NT2/D1 (cell line): ENCODE data around the gene CCDC50.

ENCODE experiments used
- SUZ12 ChIP-seq: IDR thresholded peaks from 2 replicates; pipeline ENCODE4 v1.6.1; 2011; ENCODE audit not compliant: insufficient read length, insufficient read depth; ENCODE audit errors: extremely low read depth
- YY1 ChIP-seq: IDR thresholded peaks from 2 replicates; pipeline ENCODE4 v1.6.1; 2011; ENCODE audit not compliant: insufficient read length, insufficient read depth
- ZNF274 ChIP-seq: IDR thresholded peaks from 2 replicates; pipeline ENCODE4 v1.6.1; 2011; ENCODE audit warnings: mild to moderate bottlenecking, low read depth, low read length

DNA sequence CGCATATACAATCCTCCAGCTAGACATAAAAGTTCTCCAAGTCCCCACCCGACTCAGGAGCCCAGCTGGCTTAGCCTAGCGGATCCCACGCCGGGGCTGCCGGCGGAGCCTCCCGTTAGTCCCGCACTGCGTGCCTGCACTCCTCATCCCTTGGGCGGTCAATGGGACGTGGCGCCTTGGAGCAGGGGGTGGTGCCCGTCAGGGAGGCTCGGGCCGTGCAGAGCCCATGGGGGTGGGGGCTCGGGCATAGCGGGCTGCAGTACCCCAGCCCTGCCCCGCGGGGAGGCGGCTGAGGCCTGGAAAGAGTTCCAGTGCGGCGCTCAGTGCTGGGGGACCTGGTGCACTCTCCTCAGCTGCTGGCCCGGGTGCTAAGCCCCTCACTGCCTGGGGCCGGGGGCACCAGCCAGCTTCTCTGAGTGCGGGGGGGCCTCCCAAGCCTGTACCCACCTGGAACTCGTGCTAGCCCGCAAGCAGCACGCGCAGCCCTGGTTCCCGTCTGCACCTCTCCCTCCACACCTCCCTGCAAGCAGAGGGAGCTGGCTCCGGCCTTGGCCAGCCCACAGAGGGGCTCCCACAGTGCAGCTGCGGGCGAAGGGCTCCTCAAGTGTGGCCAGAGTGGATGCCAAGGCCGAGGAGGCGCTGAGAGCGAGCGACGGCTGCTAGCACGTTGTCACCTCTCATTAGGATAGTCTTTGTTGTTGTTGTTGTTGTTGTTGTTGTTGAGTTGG is 12.2 kb upstream of the CCDC50 start:
- no peak for TF ChIP-seq ZNF274
- no peak for TF ChIP-seq SUZ12
- TF ChIP-seq YY1: no peak
